PFSK-1 (cell line): ENCODE measurements around the gene DOK1.

Experiments used
- POLR2AphosphoS5 ChIP-seq: IDR thresholded peaks from 2 replicates; pipeline ENCODE4 v1.6.1; 2012; ENCODE audit warnings: low read depth, mild to moderate bottlenecking, control low read depth, low read length, moderate library complexity
- TAF1 ChIP-seq: IDR thresholded peaks from 2 replicates; pipeline ENCODE4 v1.6.1; 2012; ENCODE audit warnings: low read length, control low read depth, borderline replicate concordance; ENCODE audit not compliant: insufficient read depth
- TF ChIP-seq, protein P1 (sequence below), 2 experiments: IDR thresholded peaks; 2 replicates each; pipeline versions ENCODE4 v1.6.1 to v1.8.0; 2011 to 2012; ENCODE audit warnings: low read depth in 2 of 2, low read length in 2 of 2, control low read depth in 1 of 2, inconsistent platforms in 1 of 2, mild to moderate bottlenecking in 1 of 2, moderate library complexity in 1 of 2; ENCODE audit not compliant: insufficient read depth in 1 of 2

DNA sequence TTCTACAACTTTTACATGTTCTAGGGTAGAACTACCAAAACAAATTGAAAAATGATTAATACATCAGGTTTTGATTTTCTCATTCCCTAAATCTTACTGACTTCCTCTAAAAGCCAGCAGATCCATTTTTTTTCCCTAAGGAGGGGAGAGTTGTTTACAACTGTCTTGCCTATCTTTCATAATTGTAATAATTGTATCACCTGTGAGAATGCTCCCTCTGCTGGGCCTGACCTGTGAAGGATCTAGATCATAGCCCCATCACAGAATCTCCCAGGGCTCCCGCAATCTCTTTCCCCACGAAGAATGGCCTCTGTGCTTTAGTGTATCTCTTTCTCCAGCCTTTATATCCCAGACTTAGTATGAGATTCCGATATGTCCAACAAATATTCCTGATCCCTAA, 9.9 kb upstream of the DOK1 start:
- TF ChIP-seq POLR2AphosphoS5 (no peak), TAF1 (no peak)
- TF ChIP-seq, protein P1, sequence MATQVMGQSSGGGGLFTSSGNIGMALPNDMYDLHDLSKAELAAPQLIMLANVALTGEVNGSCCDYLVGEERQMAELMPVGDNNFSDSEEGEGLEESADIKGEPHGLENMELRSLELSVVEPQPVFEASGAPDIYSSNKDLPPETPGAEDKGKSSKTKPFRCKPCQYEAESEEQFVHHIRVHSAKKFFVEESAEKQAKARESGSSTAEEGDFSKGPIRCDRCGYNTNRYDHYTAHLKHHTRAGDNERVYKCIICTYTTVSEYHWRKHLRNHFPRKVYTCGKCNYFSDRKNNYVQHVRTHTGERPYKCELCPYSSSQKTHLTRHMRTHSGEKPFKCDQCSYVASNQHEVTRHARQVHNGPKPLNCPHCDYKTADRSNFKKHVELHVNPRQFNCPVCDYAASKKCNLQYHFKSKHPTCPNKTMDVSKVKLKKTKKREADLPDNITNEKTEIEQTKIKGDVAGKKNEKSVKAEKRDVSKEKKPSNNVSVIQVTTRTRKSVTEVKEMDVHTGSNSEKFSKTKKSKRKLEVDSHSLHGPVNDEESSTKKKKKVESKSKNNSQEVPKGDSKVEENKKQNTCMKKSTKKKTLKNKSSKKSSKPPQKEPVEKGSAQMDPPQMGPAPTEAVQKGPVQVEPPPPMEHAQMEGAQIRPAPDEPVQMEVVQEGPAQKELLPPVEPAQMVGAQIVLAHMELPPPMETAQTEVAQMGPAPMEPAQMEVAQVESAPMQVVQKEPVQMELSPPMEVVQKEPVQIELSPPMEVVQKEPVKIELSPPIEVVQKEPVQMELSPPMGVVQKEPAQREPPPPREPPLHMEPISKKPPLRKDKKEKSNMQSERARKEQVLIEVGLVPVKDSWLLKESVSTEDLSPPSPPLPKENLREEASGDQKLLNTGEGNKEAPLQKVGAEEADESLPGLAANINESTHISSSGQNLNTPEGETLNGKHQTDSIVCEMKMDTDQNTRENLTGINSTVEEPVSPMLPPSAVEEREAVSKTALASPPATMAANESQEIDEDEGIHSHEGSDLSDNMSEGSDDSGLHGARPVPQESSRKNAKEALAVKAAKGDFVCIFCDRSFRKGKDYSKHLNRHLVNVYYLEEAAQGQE (IDR thresholded peaks at IDR 0.05; ENCODE audit: insufficient read depth in 1 of 2, low read depth in 2 of 2, low read length in 2 of 2) = no peak
